DND-41 (cell line): ENCODE data around the gene NMUR1.

Source experiments
- ATAC-seq: fragments of 200-7000 bp; cut with Tn5 transposase; 3 replicates; pipeline ENCODE4 v1.9.1; 2021; ENCODE audit warnings: low read depth; ENCODE audit not compliant: insufficient read depth
- DNase-seq: peaks from one replicate; pipeline ENCODE4 v3.0.0-alpha.2; 2020
- H2AFZ ChIP-seq: 2 replicates; pipeline ENCODE4 v1.6.0; 2012; ENCODE audit warnings: low read depth, low read length
- H3K27ac ChIP-seq: 2 replicates; pipeline ENCODE4 v1.5.1; 2012; ENCODE audit warnings: low read length, inconsistent platforms
- H3K27me3 ChIP-seq: fragments of 200-600 bp; sonication (generic); 2 replicates; pipeline ENCODE4 v1.6.0; 2012; ENCODE audit warnings: low read length, mild to moderate bottlenecking, inconsistent platforms; ENCODE audit not compliant: insufficient read depth, poor library complexity
- H3K36me3 ChIP-seq: 2 replicates; pipeline ENCODE4 v1.5.1; 2012; ENCODE audit warnings: low read length, inconsistent platforms; ENCODE audit not compliant: insufficient read depth
- H3K4me1 ChIP-seq: 2 replicates; pipeline ENCODE4 v1.5.1; 2012; ENCODE audit warnings: mild to moderate bottlenecking, low read length; ENCODE audit not compliant: insufficient read depth
- H3K4me2 ChIP-seq: 2 replicates; pipeline ENCODE4 v1.6.0; 2012; ENCODE audit warnings: mild to moderate bottlenecking, moderate library complexity, low read length, inconsistent platforms; ENCODE audit not compliant: insufficient read depth
- H3K4me3 ChIP-seq, 2 experiments: fragments of 200-600 bp in 1 of 2; shearing (Covaris generic) in 1 of 2; 2 replicates each; pipeline ENCODE4 v1.5.1; 2012 to 2016; ENCODE audit warnings: inconsistent platforms in 2 of 2, low read length in 2 of 2, mild to moderate bottlenecking in 2 of 2, low read depth in 1 of 2, moderate library complexity in 1 of 2
- H3K79me2 ChIP-seq: 2 replicates; pipeline ENCODE4 v1.6.0; 2012; ENCODE audit warnings: low read length, inconsistent platforms; ENCODE audit not compliant: insufficient read depth
- H3K9ac ChIP-seq: 2 replicates; pipeline ENCODE4 v1.6.0; 2012; ENCODE audit warnings: low read depth, mild to moderate bottlenecking, inconsistent platforms, low read length, moderate library complexity
- H3K9me3 ChIP-seq: 2 replicates; pipeline ENCODE4 v1.5.1; 2012; ENCODE audit warnings: low read length, moderate library complexity, mild to moderate bottlenecking, inconsistent platforms; ENCODE audit not compliant: insufficient read depth, severe bottlenecking
- H4K20me1 ChIP-seq: 2 replicates; pipeline ENCODE4 v1.6.0; 2012; ENCODE audit warnings: low read length; ENCODE audit not compliant: insufficient read depth
- CTCF ChIP-seq: IDR thresholded peaks from 2 replicates; pipeline ENCODE4 v1.5.1; 2012; ENCODE audit warnings: borderline replicate concordance, low read length, moderate library complexity, mild to moderate bottlenecking; ENCODE audit not compliant: poor library complexity, severe bottlenecking; ENCODE audit errors: extremely low read depth
- EZH2 ChIP-seq: IDR thresholded peaks from 3 replicates; pipeline ENCODE4 v1.6.1; 2012; ENCODE audit warnings: borderline replicate concordance, low read depth, mild to moderate bottlenecking, moderate library complexity, low read length, inconsistent platforms; ENCODE audit not compliant: severe bottlenecking

NMUR1 gene

GRCh38 chr2:231575612-231576256 lies 45.5 kb upstream of the NMUR1 start:
- Histone ChIP-seq H3K9me3 (no peaks in the 10 kb centered on the region), H2AFZ (no peak overlapping the region), H3K4me2 (no peak overlapping the region), H4K20me1 (no peaks in the 10 kb centered on the region), H3K4me1 (no peaks in the 10 kb centered on the region), H3K4me3 (no peak overlapping the region), H3K9ac (no peak overlapping the region), H3K79me2 (no peaks in the 10 kb centered on the region), H3K27me3 (no peaks in the 10 kb centered on the region), H3K36me3 (no peaks in the 10 kb centered on the region), H3K27ac (no peak overlapping the region)
- DNase-seq (no peak), ATAC-seq (no peak)
- no peak for TF ChIP-seq EZH2
- no peak for TF ChIP-seq CTCF

- H3K4me3 ChIP-seq, result no peak overlapping the region
- H3K9ac ChIP-seq, result no peak overlapping the region
- no peak for TF ChIP-seq CTCF
- TF ChIP-seq EZH2, result no peak
- H3K27ac ChIP-seq, result no peak overlapping the region
- H4K20me1 ChIP-seq, result no peaks in the 10 kb centered on the region
- no peaks in the 10 kb centered on the region for H3K36me3 ChIP-seq
- no peaks in the 10 kb centered on the region for H3K79me2 ChIP-seq
- no peak for ATAC-seq
- no peaks in the 10 kb centered on the region for H3K27me3 ChIP-seq
- no peaks in the 10 kb centered on the region for H3K9me3 ChIP-seq
- no peaks in the 10 kb centered on the region for H3K4me1 ChIP-seq
- H3K4me2 ChIP-seq, result no peak overlapping the region
- H2AFZ ChIP-seq, result no peak overlapping the region
- DNase-seq, result no peak
These were observed 43.6 kb upstream of the NMUR1 start for GRCh38 chr2:231573698-231574421.

GRCh38 chr2:231573096-231573495 lies 42.9 kb upstream of the NMUR1 start:
- H3K79me2 ChIP-seq, result no peaks in the 10 kb centered on the region
- no peak overlapping the region for H3K9ac ChIP-seq
- no peaks in the 10 kb centered on the region for H3K4me1 ChIP-seq
- H3K4me3 ChIP-seq, result no peak overlapping the region
- no peak overlapping the region for H3K27ac ChIP-seq
- no peaks in the 10 kb centered on the region for H4K20me1 ChIP-seq
- H3K36me3 ChIP-seq, result no peaks in the 10 kb centered on the region
- no peak for TF ChIP-seq CTCF
- H3K27me3 ChIP-seq, result no peaks in the 10 kb centered on the region
- no peak overlapping the region for H2AFZ ChIP-seq
- no peaks in the 10 kb centered on the region for H3K9me3 ChIP-seq
- DNase-seq, result no peak
- H3K4me2 ChIP-seq, result no peak overlapping the region
- no peak for ATAC-seq
